GM12878 (cell line): ENCODE results near the gene ZNF502. TPM values are rescaled to one million over a fixed set of nuclear protein-coding genes. Genes with fewer than 3 reads are reported as not detected.

Experiments used
- ATAC-seq: fragments of 200-7000 bp; cut with Tn5 transposase; 3 replicates; pipeline ENCODE4 v1.9.1; 2020; ENCODE audit warnings: mild to moderate bottlenecking, moderate library complexity
- BruUV-seq: library from RNA; stranded (reverse); fragments of 400-500 nt; replicated peaks from 2 replicates; lab custom pipeline; 2021; lab: Mats Ljungman, UMichigan
- CTCF ChIA-PET: fragments of 300-600 bp; sonication (Branson Sonifier 250); formaldehyde crosslinking; extraction: SDS; loops from one replicate; lab custom pipeline; 2021; ENCODE audit warnings: inconsistent platforms; lab: Yijun Ruan, JAX
- POLR2A ChIA-PET: fragments of 350-600 bp; formaldehyde crosslinking; extraction: SDS; loops from one replicate; lab custom pipeline; 2021; ENCODE audit warnings: inconsistent platforms; lab: Charles Lee
- RAD21 ChIA-PET: fragments of 300-600 bp; sonication (Branson Sonifier 250); formaldehyde crosslinking; loops from one replicate; lab custom pipeline; 2023; ENCODE audit warnings: antibody characterized with exemption; ENCODE audit not compliant: unreplicated experiment; lab: Charles Lee
- SMC1A ChIA-PET: fragments of 300-600 bp; sonication (Branson Sonifier 250); formaldehyde crosslinking; loops from one replicate; lab custom pipeline; 2023; ENCODE audit not compliant: unreplicated experiment, uncharacterized antibody; lab: Charles Lee
- DNase-seq: peaks from one replicate; pipeline ENCODE4 v3.0.0-alpha.2; 2011; ENCODE audit warnings: low read depth, low spot score
- FAIRE-seq: peaks from 3 replicates; lab custom pipeline; 2011; peaks lifted over from hg19 to GRCh38; lab: Jason Lieb, UNC
- H2AFZ ChIP-seq: 2 replicates; pipeline ENCODE4 v1.6.0; 2011; ENCODE audit warnings: low read depth, low read length, control low read depth; ENCODE audit not compliant: control insufficient read depth
- H3K27ac ChIP-seq: 2 replicates; pipeline ENCODE4 v1.5.1; 2011; ENCODE audit warnings: control low read depth; ENCODE audit not compliant: control insufficient read depth, insufficient read depth
- H3K27me3 ChIP-seq, 2 experiments: replicated peaks in 1 of 2; 2 replicates each; pipeline versions ENCODE4 v1.6.0 to v1.6.1; 2011; ENCODE audit warnings: low read length in 1 of 2; ENCODE audit not compliant: control insufficient read depth in 2 of 2, insufficient read depth in 2 of 2
- H3K36me3 ChIP-seq, 2 experiments: 2 replicates each; pipeline ENCODE4 v1.5.1; 2011; ENCODE audit warnings: low read length in 1 of 2; ENCODE audit not compliant: control insufficient read depth in 2 of 2, insufficient read depth in 2 of 2
- H3K4me1 ChIP-seq: 2 replicates; pipeline ENCODE4 v1.6.1; 2011; ENCODE audit warnings: mild to moderate bottlenecking, low read length, moderate library complexity, mixed read lengths; ENCODE audit not compliant: control insufficient read depth, insufficient read depth
- H3K4me2 ChIP-seq: 2 replicates; pipeline ENCODE4 v1.6.0; 2011; ENCODE audit warnings: control low read depth; ENCODE audit not compliant: control insufficient read depth, insufficient read depth
- H3K4me3 ChIP-seq: fragments of 200-600 bp; sonication (generic); 2 replicates; pipeline ENCODE4 v1.5.1; 2016
- H3K79me2 ChIP-seq: 2 replicates; pipeline ENCODE4 v1.6.0; 2011; ENCODE audit warnings: low read length; ENCODE audit not compliant: control insufficient read depth, insufficient read depth
- H3K9ac ChIP-seq: 2 replicates; pipeline ENCODE4 v1.8.0; 2011; ENCODE audit warnings: low read length, control low read depth, mixed read lengths; ENCODE audit not compliant: control insufficient read depth, insufficient read depth
- H3K9me3 ChIP-seq: replicated peaks from 3 replicates; pipeline ENCODE4 v1.5.1; 2011; ENCODE audit warnings: mild to moderate bottlenecking, low read length; ENCODE audit not compliant: control insufficient read depth, insufficient read depth
- H4K20me1 ChIP-seq: 2 replicates; pipeline ENCODE4 v1.6.0; 2011; ENCODE audit not compliant: control insufficient read depth, insufficient read depth
- CHD1 ChIP-seq: IDR thresholded peaks from 2 replicates; pipeline ENCODE4 v1.6.1; 2012; ENCODE audit warnings: low read depth, low read length, improper control_type of control experiment
- EED ChIP-seq: sonication (generic); IDR thresholded peaks from 2 replicates; pipeline ENCODE4 v1.6.1; 2016; ENCODE audit warnings: antibody characterized with exemption, low read depth
- ESRRA ChIP-seq: IDR thresholded peaks from 2 replicates; pipeline ENCODE4 v1.6.1; 2012; ENCODE audit warnings: mild to moderate bottlenecking, low read length, improper control_type of control experiment
- HSF1 ChIP-seq: fragments of 150-350 bp; IDR thresholded peaks from 2 replicates; pipeline ENCODE4 v1.6.1; 2014; ENCODE audit warnings: mild to moderate bottlenecking, low read depth, low read length
- IKZF1 ChIP-seq: fragments of 450-650 bp; conservative IDR thresholded peaks from 2 replicates; pipeline ENCODE4 v1.6.1; 2017; ENCODE audit warnings: antibody characterized with exemption, mild to moderate bottlenecking
- JUND ChIP-seq: IDR thresholded peaks from 2 replicates; pipeline ENCODE4 v1.6.1; 2012; ENCODE audit warnings: low read depth, mild to moderate bottlenecking, low read length, improper control_type of control experiment, moderate library complexity
- LARP7 ChIP-seq: fragments of 450-650 bp; IDR thresholded peaks from 2 replicates; pipeline ENCODE4 v1.6.1; 2017; ENCODE audit warnings: mild to moderate bottlenecking
- NR2C2 ChIP-seq: IDR thresholded peaks from 2 replicates; pipeline ENCODE4 v1.6.1; 2011; ENCODE audit warnings: borderline replicate concordance, low read depth; ENCODE audit not compliant: control insufficient read depth, insufficient read length
- POLR2AphosphoS5 ChIP-seq: IDR thresholded peaks from 2 replicates; pipeline ENCODE4 v1.6.1; 2011; ENCODE audit warnings: mild to moderate bottlenecking, low read length, inconsistent platforms
- RCOR1 ChIP-seq: conservative IDR thresholded peaks from 2 replicates; pipeline ENCODE4 v1.6.1; 2012; ENCODE audit warnings: low read depth, low read length, improper control_type of control experiment
- SKIL ChIP-seq: fragments of 450-650 bp; IDR thresholded peaks from 2 replicates; pipeline ENCODE4 v1.6.1; 2017; ENCODE audit warnings: mild to moderate bottlenecking, low read depth, inconsistent platforms; ENCODE audit not compliant: poor library complexity, severe bottlenecking
- TBL1XR1 ChIP-seq: IDR thresholded peaks from 2 replicates; pipeline ENCODE4 v1.6.1; 2012; ENCODE audit warnings: low read depth, low read length, improper control_type of control experiment
- TCF12 ChIP-seq: IDR thresholded peaks from 2 replicates; pipeline ENCODE4 v1.6.1; 2011; ENCODE audit warnings: low read depth, mild to moderate bottlenecking, low read length
- ZNF217 ChIP-seq: fragments of 450-650 bp; IDR thresholded peaks from 2 replicates; pipeline ENCODE4 v1.6.1; 2017; ENCODE audit warnings: antibody characterized with exemption, mild to moderate bottlenecking
- WGBS: methylation state at CpG from one replicate; pipeline ENCODE4 v1.1.6; 2016; ENCODE audit warnings: low lambda C conversion rate; ENCODE audit not compliant: insufficient replicate concordance, insufficient coverage; ENCODE audit errors: missing lambda C conversion rate; 5-methylcytosine and 5-hydroxymethylcytosine counted together
- in situ Hi-C: fragments of 300-500 bp; cut with MboI; formaldehyde crosslinking; loops from 9 replicates; pipeline ENCODE4 v1.14.3; 2018; ENCODE audit warnings: mixed read lengths
- intact Hi-C: fragments of 100-400 bp; cut with micrococcal nuclease; formaldehyde crosslinking; loops from one replicate; pipeline ENCODE4 v1.14.2; 2022; ENCODE audit not compliant: unreplicated experiment
- polyA plus RNA-seq, 11 experiments: library from polyadenylated mRNA; depleted of rRNA in 4 of 11; unstranded in 6 of 11; stranded (reverse) in 5 of 11; fragments of >200 nt; fragmentation: Nextera tagmentation in 4 of 11; fragmentation: Illumina TruSeq in 1 of 11; extraction: Ambion mirVana in 4 of 11; extraction: Trizol in 1 of 11; gene quantifications; 1 replicate in 1 of 11; 2 replicates in 10 of 11; pipeline versions ENCODE4 v1.2.1 to v1.2.3, GENCODE V29; 2011 to 2016; ENCODE audit warnings: inconsistent platforms in 2 of 11, missing spikeins in 2 of 11, low read depth in 1 of 11
- total RNA-seq, 4 experiments: library from RNA; depleted of rRNA in 3 of 4; stranded (reverse); fragments of >200 nt in 3 of 4; fragmentation: Illumina TruSeq in 1 of 4; extraction: Trizol in 1 of 4; gene quantifications; 2 replicates each; pipeline versions ENCODE4 v1.2.1 to v1.2.3, GENCODE V29; 2013 to 2021
- TF ChIP-seq, protein P1 (sequence below): IDR thresholded peaks from 2 replicates; pipeline ENCODE4 v1.6.1; 2012; ENCODE audit warnings: low read depth, low read length, improper control_type of control experiment
- TF ChIP-seq, protein P2 (sequence below): fragments of 450-650 bp; IDR thresholded peaks from 2 replicates; pipeline ENCODE4 v1.6.1; 2017; ENCODE audit warnings: low read depth, mild to moderate bottlenecking, moderate library complexity

The ZNF502 gene
- total and polyA plus RNA-seq, 10 of the 15 experiments (the other 5 are each of a cell fraction or from before 2014, with no cell fraction given) = 0.39 to 1.7 (median 1.1) TPM

- Histone ChIP-seq H3K4me2 (peak within 1 kb of the TSS; percentile 83), H3K9me3 (peaks cover 27% of the 10 kb centered on the region), H3K79me2 (peaks cover 50% of the 10 kb centered on the region), H3K27me3 (no peaks in the 10 kb centered on the region), H3K4me1 (0 out of 2 replicates have a peak, but pooled peaks cover 4% of the 10 kb centered on the region), H3K36me3 (0 out of 4 replicates have a peak, but pooled peaks cover 0 to 4% of the 10 kb centered on the region in 2 experiments), H3K9ac (peak within 1 kb of the TSS; percentile 99), H3K4me3 (peak within 1 kb of the TSS; percentile 79), H2AFZ (peak within 1 kb of the TSS; percentile 74), H4K20me1 (no peaks in the 10 kb centered on the region), H3K27ac (peak within 1 kb of the TSS; percentile 93)
- BruUV-seq = TSS peak; percentile 87
- ChIA-PET CTCF (interaction anchor here (0.6 to 1.0 kb wide), 5 partner anchors 16 to 216 kb away, joined by 3 to 5 read pairs (median 4); no protein-coding TSS in a partner anchor), POLR2A (interaction anchor here (0.9 to 1.7 kb wide), 4 partner anchors 10 to 221 kb away, joined by 3 to 8 read pairs (median 6); partner anchors contain the start of gene ZNF501), RAD21 (interaction anchor here (1.2 to 1.6 kb wide), 3 partner anchors 152 to 279 kb away, joined by 3 to 4 read pairs (median 4); no protein-coding TSS in a partner anchor), SMC1A (interaction anchor here (1.7 kb wide), 1 partner anchor 76 kb away, joined by 6 read pairs; no protein-coding TSS in a partner anchor)
- in situ Hi-C loops (no loop called here), intact Hi-C loops (loop anchor here (10.0 kb wide), 1 partner anchor 117 kb away; the partner anchor contains the start of gene ZNF35)
- ATAC-seq (peak; percentile 95), FAIRE-seq (peak; percentile 38), DNase-seq (peak; percentile 77)
- under 1% methylated on average over 64 of the region's 64 CpGs for WGBS
- peak; percentile 84; the same call in 1 of the 2 replicates for TF ChIP-seq ESRRA
- TF ChIP-seq JUND = peak; percentile 41; the same call in 1 of the 2 replicates
- no peak for TF ChIP-seq SKIL
- 0 out of 2 replicates have a peak, but pooled peaks have one; percentile 48 for TF ChIP-seq HSF1
- 0 out of 2 replicates have a peak, but pooled peaks have one; percentile 76 for TF ChIP-seq TBL1XR1
- TF ChIP-seq IKZF1 = peak; percentile 90
- TF ChIP-seq POLR2AphosphoS5 = peak; percentile 94
- TF ChIP-seq, protein P1, sequence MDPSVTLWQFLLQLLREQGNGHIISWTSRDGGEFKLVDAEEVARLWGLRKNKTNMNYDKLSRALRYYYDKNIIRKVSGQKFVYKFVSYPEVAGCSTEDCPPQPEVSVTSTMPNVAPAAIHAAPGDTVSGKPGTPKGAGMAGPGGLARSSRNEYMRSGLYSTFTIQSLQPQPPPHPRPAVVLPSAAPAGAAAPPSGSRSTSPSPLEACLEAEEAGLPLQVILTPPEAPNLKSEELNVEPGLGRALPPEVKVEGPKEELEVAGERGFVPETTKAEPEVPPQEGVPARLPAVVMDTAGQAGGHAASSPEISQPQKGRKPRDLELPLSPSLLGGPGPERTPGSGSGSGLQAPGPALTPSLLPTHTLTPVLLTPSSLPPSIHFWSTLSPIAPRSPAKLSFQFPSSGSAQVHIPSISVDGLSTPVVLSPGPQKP = peak; percentile 50; the same call in 1 of the 2 replicates
- peak; percentile 89; the same call in 1 of the 2 replicates for TF ChIP-seq RCOR1
- no peak for TF ChIP-seq NR2C2
- TF ChIP-seq TCF12 = peak; percentile 6; the same call in 1 of the 2 replicates
- TF ChIP-seq, protein P2, sequence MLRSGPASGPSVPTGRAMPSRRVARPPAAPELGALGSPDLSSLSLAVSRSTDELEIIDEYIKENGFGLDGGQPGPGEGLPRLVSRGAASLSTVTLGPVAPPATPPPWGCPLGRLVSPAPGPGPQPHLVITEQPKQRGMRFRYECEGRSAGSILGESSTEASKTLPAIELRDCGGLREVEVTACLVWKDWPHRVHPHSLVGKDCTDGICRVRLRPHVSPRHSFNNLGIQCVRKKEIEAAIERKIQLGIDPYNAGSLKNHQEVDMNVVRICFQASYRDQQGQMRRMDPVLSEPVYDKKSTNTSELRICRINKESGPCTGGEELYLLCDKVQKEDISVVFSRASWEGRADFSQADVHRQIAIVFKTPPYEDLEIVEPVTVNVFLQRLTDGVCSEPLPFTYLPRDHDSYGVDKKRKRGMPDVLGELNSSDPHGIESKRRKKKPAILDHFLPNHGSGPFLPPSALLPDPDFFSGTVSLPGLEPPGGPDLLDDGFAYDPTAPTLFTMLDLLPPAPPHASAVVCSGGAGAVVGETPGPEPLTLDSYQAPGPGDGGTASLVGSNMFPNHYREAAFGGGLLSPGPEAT = peak; percentile 79
- TF ChIP-seq LARP7 = no peak
- no peak; the same call in 1 of the 2 replicates for TF ChIP-seq EED
- no peak for TF ChIP-seq CHD1
- TF ChIP-seq ZNF217 = no peak
These were observed 49.1 kb downstream of the ZNF502 start, which contains the start of the genes KIAA1143 and KIF15 for GRCh38 chr3:44761424-44762169. Gene KIAA1143, minus strand, starts transcription at chr3:44761619. Its CDS starts 17 bp downstream, at chr3:44761602. Gene KIF15, plus strand, starts transcription at chr3:44761794. Its CDS starts 72 bp downstream, at chr3:44761866.
